ENCODE measurements around the gene GOLM1. TPM values are rescaled to one million over a fixed set of nuclear protein-coding genes. Genes with fewer than 3 reads are reported as not detected.

Gene GOLM1, protein sequence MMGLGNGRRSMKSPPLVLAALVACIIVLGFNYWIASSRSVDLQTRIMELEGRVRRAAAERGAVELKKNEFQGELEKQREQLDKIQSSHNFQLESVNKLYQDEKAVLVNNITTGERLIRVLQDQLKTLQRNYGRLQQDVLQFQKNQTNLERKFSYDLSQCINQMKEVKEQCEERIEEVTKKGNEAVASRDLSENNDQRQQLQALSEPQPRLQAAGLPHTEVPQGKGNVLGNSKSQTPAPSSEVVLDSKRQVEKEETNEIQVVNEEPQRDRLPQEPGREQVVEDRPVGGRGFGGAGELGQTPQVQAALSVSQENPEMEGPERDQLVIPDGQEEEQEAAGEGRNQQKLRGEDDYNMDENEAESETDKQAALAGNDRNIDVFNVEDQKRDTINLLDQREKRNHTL
- total RNA-seq, result 69.3 and 71.5 TPM in 2 replicates

DNA sequence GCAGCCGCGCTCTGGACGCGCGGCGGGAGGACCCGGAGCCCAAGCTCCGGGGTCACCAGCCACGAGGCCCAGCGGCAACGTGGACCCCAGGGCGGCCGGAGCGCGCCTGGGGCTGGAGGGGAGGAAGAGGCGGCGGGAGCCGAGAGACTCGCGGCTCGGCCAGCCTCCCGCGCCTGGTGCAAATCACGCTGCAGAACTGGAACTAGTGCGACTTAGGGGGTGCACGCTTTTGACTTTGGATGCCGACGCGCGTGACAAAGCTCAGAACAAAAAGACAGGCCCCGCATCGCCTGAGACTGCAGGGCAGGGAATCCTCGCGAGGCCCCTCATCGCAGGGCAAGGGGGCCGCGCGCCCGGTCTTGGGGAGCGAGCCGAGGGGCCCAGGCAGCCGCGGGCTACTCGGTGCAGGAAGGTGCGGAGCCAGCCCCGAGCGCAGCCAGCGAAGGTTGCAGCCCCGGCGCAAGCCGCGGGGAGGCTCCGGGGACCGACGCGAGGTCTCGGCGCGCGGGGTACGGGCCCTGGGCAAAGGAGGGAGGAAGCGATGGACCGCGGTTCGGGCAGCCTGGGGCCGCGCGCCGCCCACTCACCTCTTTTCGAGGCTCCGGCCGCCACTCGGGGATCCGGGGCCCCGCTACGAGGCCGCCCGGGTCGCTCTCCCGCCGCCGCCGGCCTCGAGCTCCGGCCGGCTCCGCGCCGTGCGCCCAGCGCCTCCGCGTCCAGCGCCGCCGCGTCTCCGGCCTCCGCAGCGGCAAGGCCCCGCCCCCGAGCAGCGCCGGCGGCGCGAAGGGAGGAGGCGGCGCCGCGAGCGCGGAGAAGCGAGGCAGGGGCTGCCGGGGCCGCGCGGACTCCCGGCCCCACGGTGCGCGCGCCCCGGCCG, at the start of gene GOLM1:
Gene GOLM1 (minus strand): TSS at position 735 of the 877 bp plus-strand sequence. CDS start 20,238 bp downstream, outside the sequence.

Other genes starting within 250 kb of the GOLM1 start
- 8.0 and 10.4 TPM in 2 replicates for gene NAA35, start 158.4 kb downstream of the GOLM1 start, total RNA-seq
- gene C9orf153, start 160.1 kb upstream of the GOLM1 start, total RNA-seq, result 0.16 TPM in 1 of 2 replicates, not detected in the other
- gene ISCA1, start 183.0 kb upstream of the GOLM1 start, total RNA-seq, result 20.3 and 22.5 TPM in 2 replicates

Measured in mesangial cell (primary cell).